H54 (cell line): ENCODE results near the gene ULK2.

Source experiments
- DNase-seq: peaks from one replicate; pipeline ENCODE4 v3.0.0; 2011; ENCODE audit warnings: low spot score, mixed read lengths; ENCODE audit not compliant: insufficient read length
- FAIRE-seq: peaks from 3 replicates; lab custom pipeline; 2011; peaks lifted over from hg19 to GRCh38; lab: Jason Lieb, UNC
- POLR2A ChIP-seq: IDR thresholded peaks from 2 replicates; pipeline ENCODE4 v1.6.1; 2011; ENCODE audit warnings: low read depth, mild to moderate bottlenecking, low read length

The ULK2 gene

DNA sequence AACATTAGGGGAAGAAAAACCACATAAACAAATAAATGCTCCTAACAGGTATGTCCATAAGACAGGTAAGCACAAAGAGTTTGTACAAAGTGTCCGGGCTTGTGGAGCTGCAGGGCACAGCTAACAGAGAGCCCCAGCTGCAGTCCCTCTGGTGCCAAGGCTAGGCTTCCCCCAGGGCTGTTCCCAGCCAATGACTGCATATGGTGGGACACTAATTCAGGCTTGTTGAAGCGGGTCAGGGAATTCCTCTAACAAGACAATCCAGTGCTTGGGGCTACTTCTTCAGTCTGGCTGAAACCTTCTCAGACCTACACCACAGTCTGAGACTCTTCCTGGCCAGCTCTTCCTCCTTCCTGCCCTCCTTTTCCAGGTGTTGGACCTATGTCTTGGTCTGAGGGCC lies 67.9 kb downstream of the ULK2 start:
- no peak for DNase-seq
- TF ChIP-seq POLR2A: no peak
- no peak for FAIRE-seq

DNA sequence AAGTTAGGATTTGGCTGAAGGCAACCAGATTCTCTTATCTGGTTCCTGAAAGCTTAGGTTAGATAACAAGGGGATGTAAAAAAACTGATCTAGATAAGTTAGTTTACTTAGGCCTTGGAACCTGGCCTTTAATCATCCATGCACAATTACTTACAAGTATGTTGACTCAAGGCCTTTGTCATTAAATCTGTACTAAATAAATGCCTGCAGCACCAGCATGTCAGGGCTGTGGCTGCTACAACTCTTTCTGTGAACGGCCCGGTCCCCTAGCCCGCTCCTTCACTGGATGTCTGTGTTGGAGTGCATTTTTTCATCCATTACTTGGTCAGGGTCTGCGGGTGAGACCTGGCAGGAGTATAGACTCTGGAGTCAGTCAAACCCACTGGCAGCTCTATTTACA lies 71.3 kb downstream of the ULK2 start:
- FAIRE-seq (no peak), DNase-seq (no peak)
- TF ChIP-seq POLR2A: no peak

DNA sequence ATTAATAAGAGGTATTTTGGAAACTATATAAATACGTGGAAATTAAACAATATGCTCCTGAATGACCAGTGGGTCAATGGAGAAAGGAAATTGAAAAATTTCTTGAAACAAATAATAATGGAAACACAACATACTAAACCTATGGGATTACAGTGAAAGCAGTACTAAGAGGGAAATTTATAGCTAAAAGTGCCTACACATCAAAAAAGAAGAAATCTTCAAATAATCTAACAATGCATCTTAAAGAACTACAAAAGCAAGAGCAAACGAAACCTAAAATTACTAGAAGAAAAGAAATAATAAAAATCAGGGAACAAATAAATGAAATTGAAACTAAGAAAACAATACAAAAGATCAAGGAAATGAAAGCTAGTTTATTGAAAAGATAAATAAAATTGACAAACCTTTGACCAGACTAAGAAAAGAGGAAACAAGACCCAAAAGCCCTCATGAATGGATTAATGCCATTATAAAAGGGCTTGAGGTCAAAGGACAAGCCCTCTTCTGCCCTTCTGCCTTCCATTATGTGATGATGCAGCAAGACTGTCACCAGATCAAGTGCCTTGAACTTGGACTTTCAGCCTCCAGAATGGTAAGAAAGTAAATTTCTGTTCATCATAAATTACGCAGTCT lies 75.7 kb downstream of the ULK2 start:
- FAIRE-seq: no peak
- no peak for TF ChIP-seq POLR2A
- no peak for DNase-seq

DNA sequence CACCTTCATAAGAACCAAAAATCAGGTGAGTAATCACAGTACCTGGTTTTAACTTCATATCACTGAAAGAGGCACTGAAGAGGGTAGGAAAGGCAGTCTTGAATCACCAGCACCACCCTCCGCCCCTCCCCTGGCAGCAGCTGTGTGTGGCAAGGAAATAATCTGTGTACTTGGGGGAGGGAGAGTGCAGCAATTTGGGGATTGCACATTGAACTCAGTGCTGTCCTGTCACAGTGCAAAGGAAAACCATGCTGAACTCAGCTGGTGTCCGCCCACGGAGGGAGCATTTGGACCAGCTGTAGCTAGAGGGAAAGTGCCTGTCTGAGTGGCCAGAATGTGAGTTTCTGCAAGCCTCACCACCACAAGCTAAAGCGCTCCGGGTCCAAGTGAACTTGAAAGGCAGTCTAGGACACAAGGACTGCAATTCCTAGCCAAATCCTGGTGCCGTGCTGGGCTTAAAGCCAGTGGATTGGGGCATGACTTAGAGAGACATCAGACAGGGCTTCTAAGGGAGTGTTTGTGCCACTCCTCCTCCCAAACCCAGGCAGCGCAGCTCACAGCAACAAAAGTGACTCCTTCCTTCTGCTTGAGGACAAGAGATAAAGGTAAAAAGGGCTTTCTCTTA lies 79.9 kb downstream of the ULK2 start:
- no peak for TF ChIP-seq POLR2A
- FAIRE-seq: no peak
- no peak for DNase-seq

DNA sequence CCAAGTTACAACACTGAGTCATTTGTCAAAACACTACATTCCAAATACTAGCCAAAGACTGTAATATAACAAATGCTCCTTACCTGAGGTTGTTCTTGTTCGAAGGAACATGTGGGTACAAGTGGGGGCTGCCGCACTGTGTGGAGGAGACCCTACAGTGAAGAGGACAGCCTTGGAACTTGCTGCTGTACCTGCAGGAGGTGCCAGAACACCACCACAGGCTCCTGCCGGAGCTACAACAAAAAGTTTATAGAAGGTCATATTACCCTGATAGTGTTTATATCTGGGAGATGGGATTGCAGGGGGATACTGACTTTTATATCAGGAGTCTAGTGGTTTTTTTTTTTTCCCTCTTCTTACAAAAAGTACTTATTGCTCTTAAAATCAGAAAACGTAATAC lies 81.9 kb downstream of the ULK2 start:
- FAIRE-seq (no peak), DNase-seq (no peak)
- TF ChIP-seq POLR2A: no peak

DNA sequence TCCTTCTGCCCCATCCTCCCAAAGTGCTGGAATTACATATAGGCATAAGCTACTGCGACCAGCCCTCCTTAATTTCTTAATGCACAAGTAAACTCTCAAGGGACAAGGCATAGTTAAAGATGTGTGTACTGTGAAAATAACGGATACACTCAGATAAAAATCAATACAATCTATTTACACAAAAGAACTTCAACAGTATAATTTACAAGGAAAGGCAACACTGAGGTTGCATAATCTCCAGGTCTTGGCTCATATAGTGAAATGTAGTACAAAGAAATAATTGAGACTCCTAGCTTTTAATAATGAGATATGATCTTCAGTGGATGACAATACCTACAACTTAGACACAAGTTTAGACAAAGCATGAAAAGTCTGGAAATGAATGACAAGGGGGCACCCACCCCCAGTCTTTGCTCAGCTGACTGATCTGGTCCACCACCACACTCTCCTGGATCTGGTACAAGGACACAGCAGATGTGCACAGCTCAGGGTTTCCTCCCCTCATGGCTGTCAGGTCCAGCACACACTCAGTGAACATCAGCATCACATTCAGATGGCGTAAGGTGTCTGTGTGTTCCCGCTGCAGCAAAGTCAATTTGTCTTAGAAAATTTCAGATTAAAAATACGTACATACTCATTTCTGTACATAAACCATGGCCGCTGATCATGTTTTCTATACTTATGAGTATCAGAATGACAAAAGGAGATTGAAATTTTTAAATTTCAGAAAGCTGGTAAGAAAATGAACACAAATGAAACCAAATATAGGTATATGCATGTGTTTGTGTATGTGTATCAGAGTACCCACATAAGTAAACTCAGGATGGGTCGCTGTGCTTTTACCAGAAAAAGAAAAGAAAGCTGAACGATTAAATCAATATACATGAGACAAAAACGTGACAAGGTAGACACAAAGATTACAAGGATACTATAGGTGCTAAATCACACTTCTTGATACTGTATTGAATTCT lies 86.0 kb downstream of the ULK2 start:
- TF ChIP-seq POLR2A: no peak

DNA sequence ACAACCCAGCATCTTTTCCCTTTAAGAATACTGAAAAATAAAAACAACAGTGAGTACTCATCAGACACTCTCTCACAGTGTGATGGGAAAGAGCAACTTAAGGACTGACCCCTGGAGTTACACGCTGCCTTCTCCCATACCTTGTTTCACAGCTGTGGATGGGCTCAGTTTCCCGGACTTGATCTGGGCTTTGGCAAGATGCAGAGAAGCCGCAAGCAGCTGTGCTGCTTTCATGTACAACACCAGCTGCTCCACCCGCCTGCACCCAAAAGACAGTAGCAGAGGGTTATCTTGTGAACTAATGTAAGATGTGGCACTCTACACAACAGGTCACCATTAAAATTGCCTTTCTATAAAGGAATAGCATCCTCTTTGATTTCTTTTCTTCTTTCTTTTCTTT lies 86.9 kb downstream of the ULK2 start:
- TF ChIP-seq POLR2A: no peak
- FAIRE-seq (no peak), DNase-seq (no peak)

More for the DNA sequence above, 86.0 kb downstream of the ULK2 start:
- no peak for FAIRE-seq
- DNase-seq: no peak

DNA sequence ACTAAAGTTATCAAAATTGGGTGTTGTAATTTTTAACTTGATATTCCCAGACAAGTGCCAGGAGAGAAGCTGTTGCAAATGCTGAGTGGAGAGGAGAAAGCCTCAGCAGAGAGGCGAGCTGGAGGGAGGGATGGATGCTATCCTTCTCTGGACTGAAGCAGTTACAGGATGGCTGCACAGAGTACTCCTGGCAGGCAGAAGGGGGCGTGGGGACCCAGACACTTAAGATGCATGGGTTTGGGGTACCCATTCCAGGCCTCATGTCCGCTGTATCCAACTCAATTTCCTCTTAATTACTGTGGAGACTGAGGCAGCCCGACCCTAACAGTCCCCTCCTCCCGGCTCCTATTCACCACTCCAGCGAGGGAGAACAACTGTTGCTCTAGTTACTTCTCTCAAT lies 94.2 kb downstream of the ULK2 start:
- no peak for TF ChIP-seq POLR2A
- FAIRE-seq (no peak), DNase-seq (no peak)

DNA sequence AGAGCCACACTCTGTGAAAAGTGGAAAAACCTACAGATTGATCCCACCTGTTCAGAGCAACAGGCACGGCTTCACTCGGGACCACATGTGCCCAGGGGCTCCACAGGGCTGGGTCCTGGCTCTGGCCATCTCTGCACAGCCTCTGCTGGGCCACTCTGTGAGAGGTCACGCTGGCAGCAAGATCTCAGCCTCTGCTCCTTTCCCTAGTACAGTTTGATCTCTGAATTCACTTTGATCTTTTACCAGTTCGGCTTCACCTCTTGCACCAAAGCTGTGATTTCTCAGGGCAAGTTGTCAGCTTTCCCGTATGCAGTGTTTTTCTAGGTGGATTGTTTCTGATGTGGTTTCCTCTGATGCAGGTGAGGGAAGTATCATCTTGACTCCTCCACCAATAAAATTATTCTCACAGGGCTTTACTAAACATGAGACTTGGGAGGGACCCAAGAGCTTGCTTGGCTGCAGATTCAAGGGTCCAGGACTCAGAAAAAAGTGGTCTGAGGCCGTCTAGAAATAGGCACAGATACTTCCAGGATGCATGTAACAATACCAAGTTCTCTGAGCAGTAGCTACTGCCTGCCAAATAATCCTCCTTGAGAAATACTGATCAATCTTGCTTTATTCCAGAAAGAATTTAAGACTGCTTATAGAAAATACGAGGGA lies 95.6 kb downstream of the ULK2 start:
- no peak for DNase-seq
- no peak for FAIRE-seq
- TF ChIP-seq POLR2A: no peak

DNA sequence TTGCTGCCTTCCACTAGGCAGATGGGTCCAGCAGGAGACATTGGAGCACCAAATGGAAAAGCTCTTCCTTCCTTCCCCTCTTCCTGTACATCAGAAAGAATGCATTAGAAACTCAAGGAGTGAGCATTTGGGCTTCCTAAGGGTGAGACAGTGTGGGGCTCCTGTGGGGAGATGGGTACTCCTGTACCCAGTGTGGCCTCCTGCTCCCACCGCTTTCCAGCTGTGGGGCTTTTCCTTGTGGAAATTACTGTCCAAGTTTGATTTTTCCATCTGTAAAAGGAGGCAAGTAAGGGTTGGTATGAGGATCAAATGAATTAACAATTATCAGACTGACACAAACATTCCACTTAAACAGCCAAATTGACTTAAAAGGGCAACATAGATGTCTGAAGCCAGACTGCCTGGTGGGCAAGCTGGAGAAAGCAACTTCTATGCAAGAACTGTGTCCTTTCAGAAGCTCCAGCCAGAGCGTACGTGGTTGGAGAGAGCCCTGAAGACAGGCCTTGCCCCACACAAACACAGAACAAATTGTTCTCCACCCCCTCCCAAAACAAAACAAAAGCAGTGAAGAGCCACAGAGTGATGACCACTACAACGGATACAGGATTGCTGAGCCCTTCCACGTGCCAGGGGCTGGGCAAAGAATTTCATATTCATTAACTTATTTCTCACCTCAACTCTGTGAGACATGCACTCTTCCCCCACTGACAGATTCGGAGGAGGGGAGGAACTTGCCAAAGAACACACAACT lies 96.6 kb downstream of the ULK2 start:
- no peak for TF ChIP-seq POLR2A
- no peak for FAIRE-seq
- no peak for DNase-seq

DNA sequence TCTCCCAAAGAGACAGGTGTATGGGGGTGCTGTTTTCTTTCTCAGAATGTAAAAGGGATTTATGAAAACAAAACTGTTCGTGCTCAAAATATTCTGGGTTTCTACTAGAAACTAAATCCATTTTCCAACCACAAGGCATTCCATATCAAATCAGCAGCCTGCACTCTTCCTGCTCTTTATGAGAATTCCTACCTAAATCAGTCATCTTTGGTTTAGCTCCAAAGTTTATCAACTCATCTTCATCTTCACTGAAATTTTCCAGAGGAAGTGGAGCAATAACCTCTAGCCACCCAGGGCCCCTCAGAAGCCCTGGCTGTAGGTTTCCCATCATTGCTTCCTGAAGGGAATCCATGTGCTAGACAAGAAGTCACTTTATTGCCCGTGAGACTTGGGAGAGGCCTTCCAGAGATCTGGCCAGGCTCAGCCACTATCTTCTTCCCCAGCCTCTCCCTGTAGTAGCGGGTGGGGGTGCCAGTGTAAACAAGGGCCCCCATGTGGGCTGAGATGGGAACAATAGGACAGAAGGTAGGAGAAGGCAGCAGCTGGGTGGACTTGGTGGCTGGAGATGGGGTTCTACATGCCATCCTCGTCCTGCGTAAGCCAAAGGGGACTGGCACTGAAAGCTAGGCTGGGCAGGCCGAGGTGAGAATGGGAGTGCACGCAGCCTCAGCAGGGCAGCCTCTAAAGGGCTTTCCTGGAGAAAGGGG lies 97.6 kb downstream of the ULK2 start:
- DNase-seq (no peak), FAIRE-seq (no peak)
- no peak for TF ChIP-seq POLR2A

DNA sequence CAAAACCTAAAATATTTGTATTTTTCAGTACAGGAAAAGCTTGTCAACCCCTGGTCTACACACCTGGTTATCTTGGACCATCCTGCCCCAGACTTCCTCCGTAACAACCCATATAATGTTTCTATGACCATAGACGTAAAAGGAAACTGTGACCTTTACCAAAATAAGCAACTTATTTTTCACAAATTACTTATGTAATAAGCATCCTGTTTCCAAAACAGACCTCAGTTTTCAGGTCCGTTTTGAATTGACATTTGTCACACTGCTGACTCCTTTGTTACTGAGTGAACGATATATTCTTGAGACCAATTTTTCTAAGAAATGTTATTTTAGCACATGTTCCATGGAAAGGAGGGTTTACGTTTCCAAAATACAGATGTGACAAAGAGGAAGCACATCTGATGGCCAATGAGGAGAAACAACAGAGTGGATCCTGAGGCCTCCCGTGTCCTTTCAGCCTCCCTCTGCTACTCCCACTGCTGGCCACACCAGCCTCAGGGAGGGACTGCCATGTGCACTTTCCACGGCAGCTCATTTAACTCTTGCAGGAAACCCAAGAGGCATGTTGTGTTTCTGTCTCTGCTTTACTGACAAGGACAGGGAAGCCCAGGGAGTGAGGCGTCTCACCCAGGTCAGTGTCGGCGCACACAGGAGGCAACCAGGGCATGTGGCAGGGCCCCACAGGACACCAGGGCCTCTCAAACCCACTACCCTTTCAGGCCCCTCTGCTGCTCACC lies 99.5 kb downstream of the ULK2 start:
- no peak for FAIRE-seq
- DNase-seq: no peak
- TF ChIP-seq POLR2A: no peak
